Smooth muscle cell (in vitro differentiated cells): Measurements from ENCODE around the gene KIF1A. TPM values are rescaled to one million over a fixed set of nuclear protein-coding genes. Genes with fewer than 3 reads are reported as not detected.

Source experiments
- DNase-seq: peaks from one replicate; lab custom pipeline; 2025; ENCODE audit not compliant: unreplicated experiment; lab: John Stamatoyannopoulos, UW
- H2AFZ ChIP-seq: fragments of 200-600 bp; sonication (generic); 2 replicates; pipeline ENCODE4 v1.6.0; 2016; ENCODE audit warnings: antibody characterized with exemption, low read depth, mild to moderate bottlenecking
- H3F3A ChIP-seq: fragments of 200-600 bp; sonication (generic); 2 replicates; pipeline ENCODE4 v1.6.0; 2017; ENCODE audit warnings: antibody characterized with exemption, low read depth
- H3K27ac ChIP-seq: fragments of 200-600 bp; sonication (generic); 2 replicates; pipeline ENCODE4 v1.5.1; 2016; ENCODE audit warnings: low read depth, mild to moderate bottlenecking
- H3K27me3 ChIP-seq: fragments of 200-600 bp; sonication (generic); 2 replicates; pipeline ENCODE4 v1.6.1; 2016; ENCODE audit warnings: low read depth, mild to moderate bottlenecking
- H3K36me3 ChIP-seq: fragments of 200-600 bp; sonication (generic); 2 replicates; pipeline ENCODE4 v1.5.1; 2016; ENCODE audit warnings: low read depth
- H3K4me1 ChIP-seq: fragments of 200-600 bp; sonication (generic); 2 replicates; pipeline ENCODE4 v1.5.1; 2016; ENCODE audit warnings: low read depth
- H3K4me2 ChIP-seq: fragments of 200-600 bp; sonication (generic); 2 replicates; pipeline ENCODE4 v1.6.0; 2016; ENCODE audit warnings: mild to moderate bottlenecking
- H3K4me3 ChIP-seq: fragments of 200-600 bp; sonication (generic); 2 replicates; pipeline ENCODE4 v1.5.1; 2016; ENCODE audit warnings: mild to moderate bottlenecking
- H3K79me2 ChIP-seq: fragments of 200-600 bp; sonication (generic); 2 replicates; pipeline ENCODE4 v1.6.0; 2016; ENCODE audit warnings: low read depth, mild to moderate bottlenecking
- H3K9ac ChIP-seq: fragments of 200-600 bp; sonication (generic); 2 replicates; pipeline ENCODE4 v1.6.0; 2016; ENCODE audit warnings: low read depth
- H3K9me3 ChIP-seq: fragments of 200-600 bp; sonication (generic); replicated peaks from 2 replicates; pipeline ENCODE4 v1.5.1; 2016; ENCODE audit warnings: low read depth
- H4K20me1 ChIP-seq: fragments of 200-600 bp; sonication (generic); 2 replicates; pipeline ENCODE4 v1.6.0; 2016; ENCODE audit warnings: low read depth
- WGBS: methylation state at CpG from one replicate; pipeline ENCODE4 v1.1.7; 2016; ENCODE audit warnings: low lambda C conversion rate; 5-methylcytosine and 5-hydroxymethylcytosine counted together
- polyA plus RNA-seq: library from polyadenylated mRNA; unstranded; fragments of >200 nt; fragmentation: Nextera tagmentation; extraction: Ambion mirVana; gene quantifications from 2 replicates; pipeline ENCODE4 v1.2.1, GENCODE V29; 2016
- total RNA-seq: library from RNA; depleted of rRNA; stranded (reverse); fragments of >200 nt; gene quantifications from 2 replicates; pipeline ENCODE4 v1.2.3, GENCODE V29; 2014
- TF ChIP-seq, protein P1 (sequence below): fragments of 200-600 bp; sonication (generic); IDR thresholded peaks from 2 replicates; pipeline ENCODE4 v1.5.1; 2017; ENCODE audit warnings: borderline replicate concordance, mild to moderate bottlenecking, antibody characterized with exemption; ENCODE audit not compliant: insufficient read depth, poor library complexity, severe bottlenecking

Gene KIF1A
- total and polyA plus RNA-seq, 2 experiments from 2014 or later: 4.6 to 8.4 TPM

DNA sequence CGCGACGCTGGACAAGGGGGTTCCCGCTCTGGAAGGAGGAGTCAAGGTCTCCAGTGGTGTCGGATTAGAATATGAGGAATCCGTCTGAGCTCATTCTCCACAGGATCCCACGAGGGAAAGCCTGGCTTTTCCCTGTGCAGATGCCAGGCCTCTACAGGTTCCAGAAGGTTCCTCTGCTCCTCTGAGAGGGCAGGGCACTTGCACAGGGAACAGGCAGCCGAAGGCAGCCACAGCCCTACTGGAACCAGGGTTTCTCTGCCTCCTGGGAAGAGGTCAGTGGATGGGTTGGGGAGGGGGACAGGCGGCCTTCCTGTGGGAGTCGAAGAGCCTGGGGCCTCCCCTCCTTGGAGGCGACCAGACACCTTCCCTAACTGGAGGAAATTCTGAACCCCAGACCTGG lies 130.0 kb downstream of the KIF1A start:
- no peaks in the 10 kb centered on the region for H3K9me3 ChIP-seq
- TF ChIP-seq, protein P1, sequence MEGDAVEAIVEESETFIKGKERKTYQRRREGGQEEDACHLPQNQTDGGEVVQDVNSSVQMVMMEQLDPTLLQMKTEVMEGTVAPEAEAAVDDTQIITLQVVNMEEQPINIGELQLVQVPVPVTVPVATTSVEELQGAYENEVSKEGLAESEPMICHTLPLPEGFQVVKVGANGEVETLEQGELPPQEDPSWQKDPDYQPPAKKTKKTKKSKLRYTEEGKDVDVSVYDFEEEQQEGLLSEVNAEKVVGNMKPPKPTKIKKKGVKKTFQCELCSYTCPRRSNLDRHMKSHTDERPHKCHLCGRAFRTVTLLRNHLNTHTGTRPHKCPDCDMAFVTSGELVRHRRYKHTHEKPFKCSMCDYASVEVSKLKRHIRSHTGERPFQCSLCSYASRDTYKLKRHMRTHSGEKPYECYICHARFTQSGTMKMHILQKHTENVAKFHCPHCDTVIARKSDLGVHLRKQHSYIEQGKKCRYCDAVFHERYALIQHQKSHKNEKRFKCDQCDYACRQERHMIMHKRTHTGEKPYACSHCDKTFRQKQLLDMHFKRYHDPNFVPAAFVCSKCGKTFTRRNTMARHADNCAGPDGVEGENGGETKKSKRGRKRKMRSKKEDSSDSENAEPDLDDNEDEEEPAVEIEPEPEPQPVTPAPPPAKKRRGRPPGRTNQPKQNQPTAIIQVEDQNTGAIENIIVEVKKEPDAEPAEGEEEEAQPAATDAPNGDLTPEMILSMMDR: no peak
- H3K9ac ChIP-seq: no peak overlapping the region
- WGBS: 88% methylated on average over 6 of the region's 11 CpGs
- H2AFZ ChIP-seq: no peak overlapping the region
- H3K36me3 ChIP-seq: no peaks in the 10 kb centered on the region
- no peaks in the 10 kb centered on the region for H4K20me1 ChIP-seq
- H3K4me2 ChIP-seq: no peak overlapping the region
- no peak overlapping the region for H3K27ac ChIP-seq
- H3F3A ChIP-seq: no peaks in the 10 kb centered on the region
- no peaks in the 10 kb centered on the region for H3K4me1 ChIP-seq
- no peaks in the 10 kb centered on the region for H3K79me2 ChIP-seq
- no peaks in the 10 kb centered on the region for H3K27me3 ChIP-seq
- H3K4me3 ChIP-seq: no peak overlapping the region
- no peak for DNase-seq

DNA sequence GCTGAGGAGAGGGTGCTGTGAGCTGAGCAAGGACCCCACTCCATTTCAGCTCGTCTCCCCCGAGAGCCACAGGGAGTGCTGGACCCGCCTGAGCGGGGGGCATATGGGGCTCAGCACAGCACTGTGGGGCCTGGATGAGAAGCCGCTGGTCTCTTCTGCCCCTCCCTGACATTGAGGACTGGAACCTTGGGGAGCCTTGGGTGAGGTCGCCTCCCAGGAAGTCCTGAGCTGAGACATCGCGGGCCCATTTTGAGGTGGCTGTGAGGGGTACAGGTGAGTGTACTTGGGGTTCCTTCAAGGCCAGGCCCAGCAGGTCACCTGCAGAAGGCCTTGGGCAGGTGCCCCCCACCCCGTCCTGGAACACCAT lies 131.5 kb downstream of the KIF1A start:
- H3K9me3 ChIP-seq: no peaks in the 10 kb centered on the region
- no peak overlapping the region for H3K27ac ChIP-seq
- H3K9ac ChIP-seq: no peak overlapping the region
- no peaks in the 10 kb centered on the region for H3K27me3 ChIP-seq
- no peaks in the 10 kb centered on the region for H3K4me1 ChIP-seq
- H3K4me3 ChIP-seq: no peak overlapping the region
- TF ChIP-seq, protein P1: no peak
- DNase-seq: no peak
- H3K79me2 ChIP-seq: no peaks in the 10 kb centered on the region
- 91% methylated on average over 9 of the region's 9 CpGs for WGBS
- no peaks in the 10 kb centered on the region for H4K20me1 ChIP-seq
- H3K36me3 ChIP-seq: no peaks in the 10 kb centered on the region
- H3K4me2 ChIP-seq: no peak overlapping the region
- no peaks in the 10 kb centered on the region for H3F3A ChIP-seq
- H2AFZ ChIP-seq: no peak overlapping the region

DNA sequence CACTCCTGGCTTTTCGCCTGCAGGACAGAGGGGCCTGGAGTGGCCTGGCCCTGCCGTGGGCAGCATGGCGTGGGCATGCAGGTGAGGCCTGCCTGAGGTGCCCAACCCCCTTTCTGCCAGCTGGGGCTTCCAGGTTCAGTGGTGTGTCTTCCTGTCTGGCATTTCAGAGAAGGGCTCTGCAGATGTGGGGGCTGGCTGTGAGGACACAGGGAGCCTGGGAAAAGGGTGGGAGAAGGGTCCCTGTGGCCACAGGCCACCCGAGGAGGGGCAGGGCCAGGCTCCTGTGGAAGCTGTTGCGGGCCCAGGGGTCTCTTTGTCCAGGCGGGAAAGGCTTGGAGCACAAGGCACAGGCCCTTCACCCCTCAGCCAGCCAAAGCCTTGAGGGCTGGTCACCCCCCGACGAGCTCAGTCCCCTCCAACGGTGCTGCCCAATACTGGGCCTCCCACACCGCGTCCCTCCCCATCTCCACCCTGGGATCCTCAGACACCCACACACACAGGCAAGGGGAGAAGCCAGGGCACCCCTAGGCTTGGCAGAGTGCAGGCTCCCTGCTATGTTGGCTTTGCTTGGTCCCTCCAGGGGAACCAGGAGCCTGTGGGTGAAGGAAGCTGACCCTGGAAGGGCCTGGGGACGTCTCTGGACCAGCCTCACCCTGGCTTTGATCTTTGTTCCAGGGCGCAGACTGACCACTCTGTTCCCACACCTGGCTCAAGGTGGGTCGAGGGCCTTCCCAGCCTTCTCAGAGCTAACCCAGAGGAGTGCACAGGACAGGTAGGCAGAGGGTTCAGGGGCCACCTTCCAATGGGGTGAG lies 132.1 kb downstream of the KIF1A start:
- Histone ChIP-seq H3K4me3 (no peak overlapping the region), H3F3A (no peaks in the 10 kb centered on the region), H3K27me3 (no peaks in the 10 kb centered on the region), H3K79me2 (no peaks in the 10 kb centered on the region), H3K36me3 (no peaks in the 10 kb centered on the region), H3K4me1 (no peaks in the 10 kb centered on the region), H3K9ac (no peak overlapping the region), H3K9me3 (no peaks in the 10 kb centered on the region), H3K4me2 (no peak overlapping the region), H2AFZ (no peak overlapping the region), H4K20me1 (no peaks in the 10 kb centered on the region), H3K27ac (no peak overlapping the region)
- DNase-seq: no peak
- TF ChIP-seq, protein P1: no peak
- WGBS: 92% methylated on average over 14 of the region's 14 CpGs
